BJ (cell line): ENCODE results near the gene EVC2. TPM values are rescaled to one million over a fixed set of nuclear protein-coding genes. Genes with fewer than 3 reads are reported as not detected.

ENCODE experiments used
- CTCF ChIA-PET: fragments of 350-600 bp; formaldehyde crosslinking; extraction: SDS; loops from one replicate; lab custom pipeline; 2021; ENCODE audit warnings: antibody characterized with exemption, inconsistent platforms; lab: Yijun Ruan, JAX
- POLR2A ChIA-PET: fragments of 300-600 bp; sonication (Branson Sonifier 250); formaldehyde crosslinking; extraction: SDS; loops from one replicate; lab custom pipeline; 2021; ENCODE audit warnings: antibody characterized with exemption; lab: Charles Lee
- DNase-seq: peaks from one replicate; pipeline ENCODE4 v3.0.0-alpha.2; 2011; ENCODE audit warnings: low read depth
- H3K27me3 ChIP-seq: 2 replicates; pipeline ENCODE4 v1.6.0; 2011; ENCODE audit warnings: low read length; ENCODE audit not compliant: control insufficient read depth, insufficient read depth
- H3K36me3 ChIP-seq: 2 replicates; pipeline ENCODE4 v1.5.1; 2011; ENCODE audit warnings: low read length; ENCODE audit not compliant: control insufficient read depth, insufficient read depth
- H3K4me3 ChIP-seq: 2 replicates; pipeline ENCODE4 v1.5.1; 2011; ENCODE audit warnings: low read depth, mild to moderate bottlenecking, control low read depth, low read length
- polyA plus RNA-seq: library from polyadenylated mRNA; depleted of rRNA; stranded (reverse); fragments of >200 nt; gene quantifications from 2 replicates; pipeline ENCODE4 v1.2.3, GENCODE V29; 2011
- TF ChIP-seq, protein P1 (sequence below): IDR thresholded peaks from 2 replicates; pipeline ENCODE4 v1.5.1; 2011; ENCODE audit warnings: low read depth, mild to moderate bottlenecking, control low read depth, inconsistent platforms, low read length, moderate library complexity; ENCODE audit not compliant: insufficient read depth

Gene EVC2
- polyA plus RNA-seq, 1 experiment: 2.2 TPM

GRCh38 chr4:5752376-5753184 is 44.2 kb upstream of the EVC2 start:
- peaks cover 39% of the 10 kb centered on the region for H3K36me3 ChIP-seq
- DNase-seq: no peak
- TF ChIP-seq, protein P1, sequence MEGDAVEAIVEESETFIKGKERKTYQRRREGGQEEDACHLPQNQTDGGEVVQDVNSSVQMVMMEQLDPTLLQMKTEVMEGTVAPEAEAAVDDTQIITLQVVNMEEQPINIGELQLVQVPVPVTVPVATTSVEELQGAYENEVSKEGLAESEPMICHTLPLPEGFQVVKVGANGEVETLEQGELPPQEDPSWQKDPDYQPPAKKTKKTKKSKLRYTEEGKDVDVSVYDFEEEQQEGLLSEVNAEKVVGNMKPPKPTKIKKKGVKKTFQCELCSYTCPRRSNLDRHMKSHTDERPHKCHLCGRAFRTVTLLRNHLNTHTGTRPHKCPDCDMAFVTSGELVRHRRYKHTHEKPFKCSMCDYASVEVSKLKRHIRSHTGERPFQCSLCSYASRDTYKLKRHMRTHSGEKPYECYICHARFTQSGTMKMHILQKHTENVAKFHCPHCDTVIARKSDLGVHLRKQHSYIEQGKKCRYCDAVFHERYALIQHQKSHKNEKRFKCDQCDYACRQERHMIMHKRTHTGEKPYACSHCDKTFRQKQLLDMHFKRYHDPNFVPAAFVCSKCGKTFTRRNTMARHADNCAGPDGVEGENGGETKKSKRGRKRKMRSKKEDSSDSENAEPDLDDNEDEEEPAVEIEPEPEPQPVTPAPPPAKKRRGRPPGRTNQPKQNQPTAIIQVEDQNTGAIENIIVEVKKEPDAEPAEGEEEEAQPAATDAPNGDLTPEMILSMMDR: no peak
- no peak overlapping the region for H3K4me3 ChIP-seq
- no peaks in the 10 kb centered on the region for H3K27me3 ChIP-seq
- ChIA-PET CTCF (interaction anchor here (1.3 kb wide), 1 partner anchor 38 kb away, joined by 4 read pairs; no protein-coding TSS in a partner anchor), POLR2A (no interaction called here)

GRCh38 chr4:5751666-5752375 is 43.5 kb upstream of the EVC2 start:
- no peak overlapping the region for H3K4me3 ChIP-seq
- no peaks in the 10 kb centered on the region for H3K27me3 ChIP-seq
- no peak for DNase-seq
- TF ChIP-seq, protein P1: no peak
- CTCF ChIA-PET: interaction anchor here (1.3 kb wide), 1 partner anchor 39 kb away, joined by 4 read pairs; no protein-coding TSS in a partner anchor
- peaks cover 33% of the 10 kb centered on the region for H3K36me3 ChIP-seq
- POLR2A ChIA-PET: no interaction called here

DNA sequence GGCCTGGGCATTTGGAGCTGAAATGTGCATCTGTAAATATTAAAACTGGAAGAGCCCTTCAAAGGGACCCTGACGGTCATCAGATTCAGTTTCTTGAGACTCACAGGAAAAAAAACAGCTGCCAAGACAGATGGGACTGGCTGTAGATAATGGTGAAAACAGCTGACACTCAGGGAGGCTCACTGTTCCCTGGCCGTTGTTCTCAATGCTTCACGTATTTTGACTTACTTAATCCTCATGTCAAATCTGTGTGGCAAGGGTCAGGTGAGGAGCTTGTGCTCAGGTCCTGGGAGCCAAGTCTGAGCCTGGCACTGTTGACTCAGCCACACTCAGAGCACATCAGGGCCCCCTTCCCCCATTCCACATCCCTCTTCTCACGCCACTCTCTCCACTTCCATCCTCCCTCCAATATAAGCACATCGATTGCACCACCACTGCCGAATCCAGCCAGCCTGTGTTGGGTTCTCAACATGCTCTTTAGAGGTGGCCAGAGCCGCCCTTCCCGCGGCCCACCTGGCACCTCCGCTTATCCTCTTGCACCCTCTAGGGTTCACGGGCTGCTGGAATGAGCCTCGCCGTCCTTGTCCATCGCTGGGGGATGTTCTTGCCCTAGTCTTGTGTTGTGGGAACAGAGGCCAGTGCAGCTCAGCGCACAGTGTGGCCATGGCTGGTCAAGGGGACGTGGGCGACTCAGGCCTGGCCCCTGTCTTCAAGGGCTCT is 42.7 kb upstream of the EVC2 start:
- Histone ChIP-seq H3K36me3 (peaks cover 26% of the 10 kb centered on the region), H3K27me3 (no peaks in the 10 kb centered on the region), H3K4me3 (no peak overlapping the region)
- ChIA-PET CTCF (interaction anchor here (1.4 kb wide), 1 partner anchor 40 kb away, joined by 3 read pairs; no protein-coding TSS in a partner anchor), POLR2A (no interaction called here)
- peak; percentile 59 for DNase-seq
- TF ChIP-seq, protein P1: no peak

GRCh38 chr4:5750052-5750945 is 41.9 kb upstream of the EVC2 start:
- CTCF ChIA-PET: interaction anchor here (1.4 kb wide), 1 partner anchor 40 kb away, joined by 3 read pairs; no protein-coding TSS in a partner anchor
- DNase-seq: peak; percentile 72
- POLR2A ChIA-PET: no interaction called here
- peaks cover 24% of the 10 kb centered on the region for H3K36me3 ChIP-seq
- H3K27me3 ChIP-seq: no peaks in the 10 kb centered on the region
- TF ChIP-seq, protein P1: no peak
- H3K4me3 ChIP-seq: no peak overlapping the region
